Measurements from ENCODE around the gene DPP10.
"Not testable (repeated sequence)": the region's sequence is repeated elsewhere in the genome, so short reads cannot be mapped to it uniquely, and the experiment has no call there.

The DPP10 gene

GRCh38 chr2:115305712-115306111 is 863.3 kb downstream of the DPP10 start:
- no peak for DNase-seq

- DNase-seq = no peak
Measured at GRCh38 chr2:115314119-115314518, 871.7 kb downstream of the DPP10 start.

- DNase-seq = no peak
Measured at GRCh38 chr2:115327061-115327460, 884.6 kb downstream of the DPP10 start.

- no peak for DNase-seq
Measured at GRCh38 chr2:115359550-115359949, 917.1 kb downstream of the DPP10 start.

GRCh38 chr2:115364093-115364492 is 921.7 kb downstream of the DPP10 start:
- DNase-seq = no peak

GRCh38 chr2:115369400-115369799 is 927.0 kb downstream of the DPP10 start:
- DNase-seq = no peak

- DNase-seq = no peak
Measured at GRCh38 chr2:115374981-115375380, 932.5 kb downstream of the DPP10 start.

GRCh38 chr2:115384399-115384798 is 942.0 kb downstream of the DPP10 start:
- no peak for DNase-seq

GRCh38 chr2:115386465-115386864 is 944.0 kb downstream of the DPP10 start:
- DNase-seq = no peak

- DNase-seq = no peak
Measured at GRCh38 chr2:115389024-115389423, 946.6 kb downstream of the DPP10 start.

GRCh38 chr2:115389898-115390565 is 947.6 kb downstream of the DPP10 start:
- DNase-seq = no peak

GRCh38 chr2:115396579-115396978 is 954.1 kb downstream of the DPP10 start:
- no peak for DNase-seq

GRCh38 chr2:115400940-115401339 is 958.5 kb downstream of the DPP10 start:
- DNase-seq = no peak

GRCh38 chr2:115412501-115412900 is 970.1 kb downstream of the DPP10 start:
- DNase-seq = no peak

GRCh38 chr2:115413791-115414190 is 971.4 kb downstream of the DPP10 start:
- no peak for DNase-seq

GRCh38 chr2:115414466-115414865 is 972.0 kb downstream of the DPP10 start:
- no peak for DNase-seq

GRCh38 chr2:115422004-115422634 is 979.7 kb downstream of the DPP10 start:
- no peak for DNase-seq

GRCh38 chr2:115427436-115427835 is 985.0 kb downstream of the DPP10 start:
- no peak for DNase-seq

GRCh38 chr2:115440746-115441145 is 998.3 kb downstream of the DPP10 start:
- not testable (repeated sequence) for DNase-seq

- no peak for DNase-seq
Measured at GRCh38 chr2:115443539-115444185, 1001.2 kb downstream of the DPP10 start.

GRCh38 chr2:115460008-115460407 is 1017.6 kb downstream of the DPP10 start:
- DNase-seq = no peak

GRCh38 chr2:115480741-115481140 is 1038.3 kb downstream of the DPP10 start:
- no peak for DNase-seq

GRCh38 chr2:115481842-115482241 is 1039.4 kb downstream of the DPP10 start:
- DNase-seq = no peak

- no peak for DNase-seq
Measured at GRCh38 chr2:115483666-115484065, 1041.2 kb downstream of the DPP10 start.
